ENCODE measurements around the gene LPCAT2.

The LPCAT2 gene, protein sequence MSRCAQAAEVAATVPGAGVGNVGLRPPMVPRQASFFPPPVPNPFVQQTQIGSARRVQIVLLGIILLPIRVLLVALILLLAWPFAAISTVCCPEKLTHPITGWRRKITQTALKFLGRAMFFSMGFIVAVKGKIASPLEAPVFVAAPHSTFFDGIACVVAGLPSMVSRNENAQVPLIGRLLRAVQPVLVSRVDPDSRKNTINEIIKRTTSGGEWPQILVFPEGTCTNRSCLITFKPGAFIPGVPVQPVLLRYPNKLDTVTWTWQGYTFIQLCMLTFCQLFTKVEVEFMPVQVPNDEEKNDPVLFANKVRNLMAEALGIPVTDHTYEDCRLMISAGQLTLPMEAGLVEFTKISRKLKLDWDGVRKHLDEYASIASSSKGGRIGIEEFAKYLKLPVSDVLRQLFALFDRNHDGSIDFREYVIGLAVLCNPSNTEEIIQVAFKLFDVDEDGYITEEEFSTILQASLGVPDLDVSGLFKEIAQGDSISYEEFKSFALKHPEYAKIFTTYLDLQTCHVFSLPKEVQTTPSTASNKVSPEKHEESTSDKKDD

DNA sequence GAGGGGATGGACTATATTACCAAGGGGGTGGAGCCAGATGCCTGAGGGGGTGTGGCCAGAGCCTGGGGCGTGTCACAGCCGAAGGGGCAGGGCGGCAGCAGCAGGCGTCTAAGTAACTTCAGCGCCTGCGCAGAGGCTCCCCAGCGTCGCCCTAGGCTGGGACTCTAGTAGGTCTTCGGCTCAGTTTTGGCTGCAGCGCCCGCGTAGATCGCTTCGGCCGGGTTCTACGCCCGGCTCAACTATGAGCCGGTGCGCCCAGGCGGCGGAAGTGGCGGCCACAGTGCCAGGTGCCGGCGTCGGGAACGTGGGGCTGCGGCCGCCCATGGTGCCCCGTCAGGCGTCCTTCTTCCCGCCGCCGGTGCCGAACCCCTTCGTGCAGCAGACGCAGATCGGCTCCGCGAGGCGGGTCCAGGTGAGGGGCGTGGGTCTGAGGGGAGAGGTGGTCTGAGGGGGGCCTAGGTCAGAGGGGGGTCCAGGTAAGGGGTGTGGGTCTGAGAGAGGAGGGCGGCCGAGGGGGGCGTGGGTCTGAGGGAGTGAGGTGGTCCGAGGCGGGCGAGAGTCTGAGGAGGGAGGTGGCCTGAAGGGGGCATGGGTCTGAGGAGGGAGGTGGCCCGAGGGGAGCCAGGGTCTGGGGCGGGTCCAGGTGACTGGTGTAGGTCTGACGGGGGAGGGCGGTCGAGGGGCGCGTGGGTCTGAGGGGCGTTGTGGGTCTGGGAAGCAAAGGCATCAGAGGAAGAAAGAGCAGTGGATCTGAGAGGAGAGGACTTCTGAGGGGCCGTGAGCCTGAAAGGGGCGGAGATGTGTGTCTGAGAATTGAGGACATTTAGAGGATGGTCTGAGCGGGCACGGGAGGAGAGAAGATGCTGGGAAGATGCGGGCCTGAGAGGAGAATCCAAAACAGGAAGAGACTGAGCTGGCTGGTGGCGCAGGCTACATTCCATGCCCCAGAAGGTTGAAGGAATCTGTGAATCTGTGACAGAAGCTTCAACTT is at the start of gene LPCAT2:
LPCAT2 (plus strand) TSS at position 132 of the 991 bp plus-strand sequence; CDS start at position 242, 110 bp downstream.
- DNase-seq, result no peak

DNA sequence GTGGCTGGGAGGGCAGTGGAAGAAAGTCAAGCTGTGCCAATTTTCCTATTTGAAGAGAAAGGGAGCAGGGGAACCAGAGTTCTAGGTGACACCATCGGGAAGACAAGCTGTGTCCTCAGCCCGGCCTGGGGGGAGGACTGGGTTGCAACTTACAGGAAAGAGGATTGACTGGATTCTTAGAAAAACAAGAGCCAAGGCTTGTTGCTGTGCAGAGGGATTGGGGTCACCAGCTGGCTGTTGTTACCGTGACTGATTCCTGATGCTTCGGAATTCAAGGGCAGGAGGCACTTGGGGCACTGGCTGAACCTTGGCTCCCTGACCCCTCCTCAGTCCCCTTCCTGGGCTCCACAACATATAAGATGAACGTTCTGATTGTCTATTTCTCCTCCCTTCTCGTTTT is 46.6 kb upstream of the LPCAT2 start:
- no peak for DNase-seq

DNA sequence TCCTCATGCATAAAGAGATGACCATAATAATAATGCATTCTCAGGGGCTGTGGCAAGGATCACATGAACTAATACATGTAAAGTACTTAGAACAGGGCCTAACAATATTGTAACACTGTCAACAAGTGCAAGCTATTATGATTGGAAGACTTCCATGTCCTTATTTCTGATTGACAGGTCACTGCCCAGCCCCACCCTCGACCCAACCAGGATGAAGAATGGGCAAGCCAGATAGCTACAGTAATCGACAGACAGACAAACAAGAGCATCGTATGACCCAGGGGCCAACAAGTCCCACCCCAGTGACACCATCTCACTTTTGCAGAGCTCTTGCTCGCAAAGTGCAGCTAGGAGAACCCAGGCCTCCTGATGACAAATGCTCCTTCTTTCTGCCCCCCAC is 44.5 kb upstream of the LPCAT2 start:
- DNase-seq, result no peak

GRCh38 chr16:55465077-55465896 is 43.6 kb upstream of the LPCAT2 start:
- peak; percentile 70 for DNase-seq

GRCh38 chr16:55466209-55466608 is 42.7 kb upstream of the LPCAT2 start:
- no peak for DNase-seq

GRCh38 chr16:55467898-55468297 is 41.0 kb upstream of the LPCAT2 start:
- DNase-seq, result no peak

- DNase-seq, result no peak
These were observed 40.4 kb upstream of the LPCAT2 start for GRCh38 chr16:55468352-55468990.

DNA sequence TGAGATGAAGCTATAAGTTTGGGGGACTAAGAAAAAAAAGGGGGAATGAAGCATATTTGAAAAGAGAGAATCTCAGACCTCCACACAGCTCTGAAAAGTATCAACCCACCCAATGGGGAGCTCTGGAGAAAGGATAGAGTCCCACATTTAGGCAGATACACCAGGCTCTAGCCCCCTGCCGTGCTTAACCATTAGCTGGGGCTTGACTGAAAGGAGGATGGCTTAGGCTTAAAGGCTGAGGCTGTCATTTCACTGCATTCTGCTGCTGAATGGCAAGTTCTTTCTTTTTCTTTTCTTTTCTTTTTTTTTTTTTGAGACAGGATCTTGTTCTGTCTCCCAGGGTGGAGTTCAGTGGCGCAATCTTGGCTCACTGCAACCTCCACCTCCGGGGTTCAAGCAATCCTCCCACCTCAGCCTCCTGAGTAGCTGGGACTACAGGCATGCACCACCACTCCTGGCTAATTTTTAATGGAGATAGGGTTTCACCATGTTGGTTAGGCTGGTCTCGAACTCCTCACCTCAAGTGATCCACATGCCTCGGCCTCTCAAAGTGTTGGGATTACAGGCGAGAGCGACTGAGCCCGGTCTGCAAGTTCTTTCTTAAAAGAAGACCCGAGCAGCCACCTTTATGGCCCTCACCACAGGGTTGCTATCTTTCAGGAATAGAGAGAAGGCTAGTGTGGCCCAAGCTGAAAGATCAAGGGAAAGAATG is 38.9 kb upstream of the LPCAT2 start:
- no peak for DNase-seq

GRCh38 chr16:55470533-55471371 is 38.1 kb upstream of the LPCAT2 start:
- no peak for DNase-seq

GRCh38 chr16:55471448-55472097 is 37.3 kb upstream of the LPCAT2 start:
- DNase-seq, result no peak

GRCh38 chr16:55473587-55473986 is 35.3 kb upstream of the LPCAT2 start:
- no peak for DNase-seq

DNA sequence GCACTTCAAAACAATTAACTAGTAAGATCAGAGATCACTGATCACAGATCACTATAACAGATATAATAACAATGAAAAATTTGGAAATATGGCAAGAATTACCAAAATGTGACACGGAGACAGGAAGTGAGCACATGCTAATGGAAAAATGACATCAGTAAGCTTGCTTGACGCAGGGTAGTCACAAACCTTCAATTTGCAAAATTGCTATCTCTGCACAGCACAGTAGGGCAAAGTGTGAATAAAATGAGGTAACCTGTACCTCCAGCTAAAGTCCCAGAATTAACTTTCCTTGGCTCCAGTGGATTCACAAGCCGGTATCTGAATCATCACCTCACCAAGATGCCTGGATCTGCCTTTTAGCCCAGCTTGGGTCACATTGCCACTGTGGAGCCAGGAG is 34.1 kb upstream of the LPCAT2 start:
- DNase-seq, result no peak

DNA sequence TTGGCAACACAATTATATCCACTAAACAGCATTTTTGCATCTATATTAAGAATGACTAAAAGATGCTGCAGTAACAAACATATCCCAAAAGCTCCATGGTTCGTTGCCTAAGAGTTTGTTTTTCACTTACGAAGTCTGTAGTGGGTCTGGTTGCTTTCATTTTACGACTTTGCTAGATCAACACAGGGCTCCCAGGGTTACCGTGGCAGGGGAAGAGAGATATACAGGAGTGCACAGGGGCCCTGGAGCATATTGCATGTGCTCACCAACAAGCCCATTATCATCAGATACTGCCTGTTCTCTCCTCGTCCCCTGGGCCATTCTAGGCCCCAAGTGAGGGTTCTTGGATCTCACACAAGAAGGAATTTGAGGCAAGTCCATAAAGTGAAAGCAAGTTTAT is 33.0 kb upstream of the LPCAT2 start:
- DNase-seq, result no peak

GRCh38 chr16:55476625-55477533 is 32.0 kb upstream of the LPCAT2 start:
- no peak for DNase-seq

- no peak for DNase-seq
These were observed 31.1 kb upstream of the LPCAT2 start for GRCh38 chr16:55477736-55478135.

DNA sequence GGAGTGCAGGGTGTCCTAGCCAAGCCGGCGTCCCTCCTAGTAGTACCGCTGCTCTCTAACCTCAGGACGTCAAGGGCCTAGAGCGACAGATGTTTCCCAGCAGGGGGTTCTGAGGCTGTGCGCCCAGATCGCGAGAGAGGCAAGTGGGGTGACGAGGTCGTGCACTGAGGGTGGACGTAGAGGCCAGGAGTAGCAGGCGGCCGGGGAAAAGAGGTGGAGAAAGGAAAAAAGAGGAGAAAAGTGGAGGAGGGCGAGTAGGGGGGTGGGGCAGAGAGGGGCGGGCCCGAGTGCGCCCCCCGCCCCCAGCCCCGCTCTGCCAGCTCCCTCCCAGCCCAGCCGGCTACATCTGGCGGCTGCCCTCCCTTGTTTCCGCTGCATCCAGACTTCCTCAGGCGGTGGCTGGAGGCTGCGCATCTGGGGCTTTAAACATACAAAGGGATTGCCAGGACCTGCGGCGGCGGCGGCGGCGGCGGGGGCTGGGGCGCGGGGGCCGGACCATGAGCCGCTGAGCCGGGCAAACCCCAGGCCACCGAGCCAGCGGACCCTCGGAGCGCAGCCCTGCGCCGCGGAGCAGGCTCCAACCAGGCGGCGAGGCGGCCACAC is 29.9 kb upstream of the LPCAT2 start, which contains the start of gene MMP2:
MMP2 (plus strand) TSS at position 372 of the 603 bp plus-strand sequence. CDS start 282 bp downstream, outside the sequence.
- DNase-seq, result no peak

DNA sequence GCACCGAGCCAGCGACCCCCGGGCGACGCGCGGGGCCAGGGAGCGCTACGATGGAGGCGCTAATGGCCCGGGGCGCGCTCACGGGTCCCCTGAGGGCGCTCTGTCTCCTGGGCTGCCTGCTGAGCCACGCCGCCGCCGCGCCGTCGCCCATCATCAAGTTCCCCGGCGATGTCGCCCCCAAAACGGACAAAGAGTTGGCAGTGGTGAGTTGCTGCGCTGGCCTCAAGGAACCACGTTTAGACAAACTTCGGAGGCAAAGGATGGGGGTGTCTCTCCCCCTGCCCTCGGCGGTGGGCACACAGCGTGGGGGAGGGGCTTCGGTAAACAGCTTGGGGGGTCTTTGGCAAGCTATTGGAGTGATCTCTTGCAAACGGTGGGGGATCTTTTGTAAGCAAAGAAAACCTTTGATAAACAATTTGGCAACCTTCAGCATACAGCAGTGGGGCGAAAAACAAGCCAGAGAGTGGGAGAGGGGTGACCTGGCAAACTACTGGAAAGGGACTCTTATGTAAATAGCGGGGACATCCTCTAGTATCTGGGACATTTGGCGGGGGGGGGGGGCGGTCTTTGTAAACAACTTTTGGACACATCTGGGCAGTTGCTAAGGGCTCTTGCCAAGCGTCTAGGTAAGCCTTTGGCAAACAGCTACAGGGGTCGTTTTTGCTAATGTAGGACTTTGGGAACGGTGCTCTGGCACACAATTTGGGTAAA is 29.3 kb upstream of the LPCAT2 start:
- no peak for DNase-seq

Data from stimulated activated naive CD4-positive, alpha-beta T cell treated with Interleukin-2 at 50 U/mL for 16 hours (primary cell).